ENCODE data around the gene NEURL1B.

The NEURL1B gene

DNA sequence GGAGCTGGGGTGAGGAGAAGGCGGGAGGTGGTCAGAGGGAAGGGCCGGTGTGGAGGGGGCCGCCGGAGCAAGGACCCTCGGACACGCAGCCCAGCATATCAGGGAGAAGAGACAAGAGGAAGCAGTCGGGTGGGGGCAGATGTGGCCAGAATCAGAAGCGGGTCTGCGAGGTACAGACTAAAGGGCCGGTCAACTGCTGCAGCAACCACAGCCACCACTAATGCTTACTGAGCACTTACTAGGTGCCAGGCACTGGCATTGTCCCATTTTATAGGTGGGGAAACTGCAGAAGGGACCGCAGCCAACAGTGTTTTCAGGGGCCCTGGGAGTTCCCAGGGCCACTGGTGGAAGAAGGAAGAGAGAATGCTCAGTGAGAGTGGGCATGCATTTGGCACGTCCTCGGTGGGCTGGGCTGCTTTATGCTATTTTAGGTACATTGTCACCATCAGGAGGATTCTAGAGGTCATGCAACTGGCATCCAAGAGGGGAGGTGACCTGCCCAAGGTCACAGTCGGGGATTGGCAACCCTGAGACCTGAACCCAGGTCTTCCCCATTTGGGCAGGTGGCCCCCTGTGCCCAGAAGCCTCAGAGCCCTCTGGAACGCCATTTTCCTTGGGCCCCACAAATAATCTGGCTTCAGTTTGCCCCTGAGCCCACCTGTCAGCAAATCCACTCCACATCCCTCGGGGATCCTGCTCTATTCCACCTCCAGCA is 76.6 kb downstream of the NEURL1B start:
- DNase-seq (ENCODE audit: low read depth): no peak
- no peak overlapping the region for H3K4me3 ChIP-seq (ENCODE audit: low read length)
- TF ChIP-seq, protein P1, sequence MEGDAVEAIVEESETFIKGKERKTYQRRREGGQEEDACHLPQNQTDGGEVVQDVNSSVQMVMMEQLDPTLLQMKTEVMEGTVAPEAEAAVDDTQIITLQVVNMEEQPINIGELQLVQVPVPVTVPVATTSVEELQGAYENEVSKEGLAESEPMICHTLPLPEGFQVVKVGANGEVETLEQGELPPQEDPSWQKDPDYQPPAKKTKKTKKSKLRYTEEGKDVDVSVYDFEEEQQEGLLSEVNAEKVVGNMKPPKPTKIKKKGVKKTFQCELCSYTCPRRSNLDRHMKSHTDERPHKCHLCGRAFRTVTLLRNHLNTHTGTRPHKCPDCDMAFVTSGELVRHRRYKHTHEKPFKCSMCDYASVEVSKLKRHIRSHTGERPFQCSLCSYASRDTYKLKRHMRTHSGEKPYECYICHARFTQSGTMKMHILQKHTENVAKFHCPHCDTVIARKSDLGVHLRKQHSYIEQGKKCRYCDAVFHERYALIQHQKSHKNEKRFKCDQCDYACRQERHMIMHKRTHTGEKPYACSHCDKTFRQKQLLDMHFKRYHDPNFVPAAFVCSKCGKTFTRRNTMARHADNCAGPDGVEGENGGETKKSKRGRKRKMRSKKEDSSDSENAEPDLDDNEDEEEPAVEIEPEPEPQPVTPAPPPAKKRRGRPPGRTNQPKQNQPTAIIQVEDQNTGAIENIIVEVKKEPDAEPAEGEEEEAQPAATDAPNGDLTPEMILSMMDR (conservative IDR thresholded peaks at IDR 0.05; ENCODE audit: low read length): no peak

DNA sequence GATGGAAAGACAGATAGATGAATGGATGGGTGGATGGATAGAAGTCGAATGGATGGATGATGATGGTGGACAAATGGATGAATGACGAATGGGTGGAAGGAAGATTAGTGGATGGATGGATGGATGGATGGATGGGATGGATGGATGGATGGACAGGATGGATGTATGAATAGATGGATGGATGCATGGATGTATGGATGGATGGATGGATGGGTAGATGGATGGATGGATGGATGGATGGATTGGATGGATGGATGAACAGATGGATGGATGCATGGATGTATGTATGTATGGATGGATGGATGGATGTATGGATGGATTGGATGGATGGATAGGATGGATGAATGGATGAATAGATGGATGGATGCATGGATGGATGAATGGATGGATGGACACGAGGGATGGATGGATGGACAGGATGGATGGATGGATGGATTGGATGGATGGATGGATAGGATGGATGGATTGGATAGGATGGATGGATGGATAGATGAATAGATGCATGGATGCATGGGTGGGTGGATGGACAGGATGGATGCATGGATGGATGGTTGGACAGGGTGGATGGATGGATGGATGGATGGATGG is 77.6 kb downstream of the NEURL1B start:
- TF ChIP-seq, protein P1 (conservative IDR thresholded peaks at IDR 0.05; ENCODE audit: low read length): no peak
- no peak overlapping the region for H3K4me3 ChIP-seq (ENCODE audit: low read length)
- no peak for DNase-seq (ENCODE audit: low read depth)

DNA sequence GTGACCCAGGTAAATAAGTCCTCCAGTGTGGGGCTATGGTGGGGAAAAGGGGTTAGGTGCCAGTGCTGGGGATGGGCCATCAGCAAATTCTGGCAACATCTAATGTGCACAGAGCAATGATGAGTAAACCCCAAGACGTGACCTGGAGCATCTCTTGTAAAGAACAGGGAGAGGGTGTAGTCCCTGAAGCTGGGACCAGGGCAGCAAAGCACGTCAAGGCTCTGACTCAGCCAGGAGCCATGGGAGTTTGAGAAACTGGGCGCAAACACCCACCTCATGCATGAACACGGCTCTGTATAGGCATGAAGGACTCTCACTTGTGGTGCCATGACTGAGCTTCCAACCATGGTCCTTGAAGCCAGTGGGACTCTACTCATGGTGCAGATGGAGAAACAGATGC is 78.1 kb downstream of the NEURL1B start:
- H3K4me3 ChIP-seq (ENCODE audit: low read length): no peak overlapping the region

DNA sequence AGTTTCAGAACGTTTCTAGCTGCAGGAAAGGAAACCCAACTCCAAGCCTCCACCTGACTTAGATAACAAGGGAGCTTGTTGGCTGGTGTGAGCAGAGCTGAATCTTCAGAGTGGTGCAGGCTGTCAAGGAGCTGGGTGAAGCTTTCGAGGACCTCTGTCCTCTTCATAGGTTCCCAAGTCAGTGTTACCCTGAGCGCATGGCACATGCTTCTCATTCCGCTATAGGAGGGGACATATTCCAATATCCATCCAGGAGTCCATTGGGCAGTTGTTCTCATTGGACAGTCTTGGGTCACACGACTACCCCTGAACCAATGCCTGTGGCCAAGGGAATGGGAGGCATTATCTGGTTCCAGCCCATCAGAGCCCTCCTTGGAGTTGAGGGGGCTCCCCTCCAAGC is 79.6 kb downstream of the NEURL1B start:
- H3K4me3 ChIP-seq (ENCODE audit: low read length): no peak overlapping the region
- TF ChIP-seq, protein P1 (conservative IDR thresholded peaks at IDR 0.05; ENCODE audit: low read length): no peak
- no peak for DNase-seq (ENCODE audit: low read depth)

More for the DNA sequence above, 78.1 kb downstream of the NEURL1B start:
- TF ChIP-seq, protein P1 (conservative IDR thresholded peaks at IDR 0.05; ENCODE audit: low read length): no peak
- no peak for DNase-seq (ENCODE audit: low read depth)

GRCh38 chr5:172721455-172722326 is 80.6 kb downstream of the NEURL1B start:
- TF ChIP-seq, protein P1 (conservative IDR thresholded peaks at IDR 0.05; ENCODE audit: low read length): no peak
- H3K4me3 ChIP-seq (ENCODE audit: low read length): no peak overlapping the region
- peak; percentile 70 for DNase-seq (ENCODE audit: low read depth)

DNA sequence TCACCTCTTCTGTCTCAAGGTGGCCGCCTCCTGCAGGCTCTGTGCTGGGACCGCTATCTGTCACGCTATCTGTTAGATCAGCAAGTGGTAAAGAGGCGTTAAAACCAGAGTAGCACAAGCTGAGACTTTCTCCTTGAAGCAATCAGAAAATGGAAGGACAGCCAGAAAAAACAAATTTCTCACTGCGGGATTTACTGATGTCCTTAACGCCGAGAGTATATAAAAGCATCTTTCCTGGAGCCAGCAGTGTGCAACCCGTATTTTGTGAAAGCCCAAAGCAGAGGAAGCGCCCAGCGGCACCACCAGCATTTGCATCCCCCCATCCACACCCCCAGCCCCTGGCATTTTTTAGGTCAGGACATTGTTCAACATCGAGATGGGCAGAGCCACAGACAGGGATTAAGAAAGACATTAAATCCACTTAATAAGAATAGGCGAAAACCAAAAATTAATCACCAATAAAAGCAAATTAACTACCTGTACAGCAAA is 81.3 kb downstream of the NEURL1B start:
- TF ChIP-seq, protein P1 (conservative IDR thresholded peaks at IDR 0.05; ENCODE audit: low read length): no peak
- DNase-seq (ENCODE audit: low read depth): no peak
- H3K4me3 ChIP-seq (ENCODE audit: low read length): no peak overlapping the region
